Panc1 (cell line): ENCODE results near the gene KCNT1. TPM values are rescaled to one million over a fixed set of nuclear protein-coding genes. Genes with fewer than 3 reads are reported as not detected.

Experiments used
- ATAC-seq: fragments of 200-7000 bp; cut with Tn5 transposase; 2 replicates; pipeline ENCODE4 v1.9.1; 2020; ENCODE audit warnings: mild to moderate bottlenecking, moderate library complexity
- BruUV-seq: library from RNA; stranded (reverse); fragments of 400-500 nt; replicated peaks from 2 replicates; lab custom pipeline; 2021; lab: Mats Ljungman, UMichigan
- CTCF ChIA-PET: fragments of 300-600 bp; sonication (Branson Sonifier 250); formaldehyde crosslinking; loops from one replicate; lab custom pipeline; 2022; ENCODE audit warnings: antibody characterized with exemption; lab: Charles Lee
- POLR2A ChIA-PET: fragments of 300-600 bp; sonication (Branson Sonifier 250); formaldehyde crosslinking; loops from one replicate; lab custom pipeline; 2022; ENCODE audit warnings: antibody characterized with exemption; lab: Charles Lee
- DNase-seq: peaks from one replicate; pipeline ENCODE4 v3.0.0-alpha.2; 2010; ENCODE audit warnings: low read depth, low spot score
- H3K27ac ChIP-seq: 2 replicates; pipeline ENCODE4 v1.5.1; 2011; ENCODE audit warnings: mild to moderate bottlenecking, low read length, inconsistent platforms
- H3K27me3 ChIP-seq: fragments of 200-500 bp; sonication (Bioruptor generic); 2 replicates; pipeline ENCODE4 v1.6.0; 2014; ENCODE audit warnings: low read length, inconsistent platforms; ENCODE audit not compliant: control insufficient read depth, insufficient read depth
- H3K36me3 ChIP-seq: fragments of 200-500 bp; sonication (Bioruptor generic); 2 replicates; pipeline ENCODE4 v1.5.1; 2014; ENCODE audit warnings: inconsistent platforms, mild to moderate bottlenecking, low read length, moderate library complexity; ENCODE audit not compliant: control insufficient read depth, insufficient read depth
- H3K4me1 ChIP-seq: 2 replicates; pipeline ENCODE4 v1.5.1; 2011; ENCODE audit warnings: inconsistent platforms, mild to moderate bottlenecking, low read length, moderate library complexity; ENCODE audit not compliant: control insufficient read depth, insufficient read depth
- H3K4me3 ChIP-seq, 2 experiments: 2 replicates each; pipeline ENCODE4 v1.5.1; 2011 to 2012; ENCODE audit warnings: low read depth in 2 of 2, low read length in 2 of 2, mild to moderate bottlenecking in 2 of 2, inconsistent platforms in 1 of 2, moderate library complexity in 1 of 2
- H3K9me3 ChIP-seq: fragments of 200-500 bp; sonication (Bioruptor generic); 2 replicates; pipeline ENCODE4 v1.5.1; 2014; ENCODE audit warnings: low read depth, mild to moderate bottlenecking, inconsistent platforms, low read length, moderate library complexity; ENCODE audit not compliant: control insufficient read depth, insufficient read depth
- CTCF ChIP-seq: fragments of 450-650 bp; IDR thresholded peaks from 2 replicates; pipeline ENCODE4 v1.5.1; 2017; ENCODE audit warnings: mild to moderate bottlenecking
- POLR2AphosphoS5 ChIP-seq: IDR thresholded peaks from 2 replicates; pipeline ENCODE4 v1.6.1; 2012; ENCODE audit warnings: mild to moderate bottlenecking, low read depth, low read length, moderate library complexity
- SIN3A ChIP-seq: IDR thresholded peaks from 2 replicates; pipeline ENCODE4 v1.6.1; 2012; ENCODE audit warnings: low read depth, mild to moderate bottlenecking, low read length, moderate library complexity, borderline replicate concordance; ENCODE audit not compliant: insufficient read depth
- TCF7L2 ChIP-seq: IDR thresholded peaks from 2 replicates; pipeline ENCODE4 v1.6.1; 2011; ENCODE audit warnings: mild to moderate bottlenecking, low read depth, low read length, inconsistent platforms
- in situ Hi-C: cut with HindIII; loops from 2 replicates; pipeline ENCODE4 v1.10.0; 2016; ENCODE audit warnings: low sequenced_read_pairs, low pct_unique_long_range_greater_than_20kb
- intact Hi-C: fragments of 100-400 bp; cut with micrococcal nuclease; formaldehyde crosslinking; loops from one replicate; pipeline ENCODE4 v1.10.0; 2022; ENCODE audit not compliant: unreplicated experiment
- total RNA-seq: library from RNA; stranded (reverse); gene quantifications from one replicate; pipeline ENCODE4 v1.2.1, GENCODE V29; 2021; ENCODE audit not compliant: unreplicated experiment
- TF ChIP-seq, protein P1 (sequence below), 2 experiments: IDR thresholded peaks; 2 replicates each; pipeline ENCODE4 v1.6.1; 2011 to 2012; ENCODE audit warnings: low read depth in 2 of 2, control low read depth in 1 of 2, low read length in 1 of 2, mild to moderate bottlenecking in 1 of 2, moderate library complexity in 1 of 2; ENCODE audit not compliant: insufficient read depth in 1 of 2

Gene KCNT1
- total RNA-seq, 1 experiment from 2014 or later = not detected

DNA sequence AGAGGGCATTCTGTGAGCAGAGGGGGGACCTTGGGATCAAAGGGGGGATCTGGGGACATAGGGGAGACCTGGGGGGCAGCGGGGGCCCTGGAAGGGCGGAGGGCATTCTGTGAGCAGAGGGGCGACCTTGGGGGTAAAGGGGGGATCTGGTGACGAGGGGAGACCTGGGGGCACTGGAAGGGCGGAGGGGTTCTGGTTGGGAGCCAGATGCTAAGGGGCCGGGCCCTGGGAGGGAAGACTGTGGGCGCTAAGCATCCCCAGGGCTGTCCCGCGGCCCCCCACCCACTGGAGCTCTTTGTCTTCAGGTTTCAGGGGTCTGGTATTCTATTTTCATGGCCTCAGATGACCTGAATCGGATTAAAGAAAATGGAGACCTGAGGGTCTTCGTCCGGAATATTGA, 38.1 kb upstream of the KCNT1 start:
- CTCF ChIA-PET = no interaction called here
- no peaks in the 10 kb centered on the region for H3K36me3 ChIP-seq
- intact Hi-C loops (no loop called here), in situ Hi-C loops (no loop called here)
- H3K27ac ChIP-seq = no peak overlapping the region
- POLR2A ChIA-PET = no interaction called here
- no peak for ATAC-seq
- H3K9me3 ChIP-seq = no peaks in the 10 kb centered on the region
- no peak for DNase-seq
- TF ChIP-seq, protein P1, sequence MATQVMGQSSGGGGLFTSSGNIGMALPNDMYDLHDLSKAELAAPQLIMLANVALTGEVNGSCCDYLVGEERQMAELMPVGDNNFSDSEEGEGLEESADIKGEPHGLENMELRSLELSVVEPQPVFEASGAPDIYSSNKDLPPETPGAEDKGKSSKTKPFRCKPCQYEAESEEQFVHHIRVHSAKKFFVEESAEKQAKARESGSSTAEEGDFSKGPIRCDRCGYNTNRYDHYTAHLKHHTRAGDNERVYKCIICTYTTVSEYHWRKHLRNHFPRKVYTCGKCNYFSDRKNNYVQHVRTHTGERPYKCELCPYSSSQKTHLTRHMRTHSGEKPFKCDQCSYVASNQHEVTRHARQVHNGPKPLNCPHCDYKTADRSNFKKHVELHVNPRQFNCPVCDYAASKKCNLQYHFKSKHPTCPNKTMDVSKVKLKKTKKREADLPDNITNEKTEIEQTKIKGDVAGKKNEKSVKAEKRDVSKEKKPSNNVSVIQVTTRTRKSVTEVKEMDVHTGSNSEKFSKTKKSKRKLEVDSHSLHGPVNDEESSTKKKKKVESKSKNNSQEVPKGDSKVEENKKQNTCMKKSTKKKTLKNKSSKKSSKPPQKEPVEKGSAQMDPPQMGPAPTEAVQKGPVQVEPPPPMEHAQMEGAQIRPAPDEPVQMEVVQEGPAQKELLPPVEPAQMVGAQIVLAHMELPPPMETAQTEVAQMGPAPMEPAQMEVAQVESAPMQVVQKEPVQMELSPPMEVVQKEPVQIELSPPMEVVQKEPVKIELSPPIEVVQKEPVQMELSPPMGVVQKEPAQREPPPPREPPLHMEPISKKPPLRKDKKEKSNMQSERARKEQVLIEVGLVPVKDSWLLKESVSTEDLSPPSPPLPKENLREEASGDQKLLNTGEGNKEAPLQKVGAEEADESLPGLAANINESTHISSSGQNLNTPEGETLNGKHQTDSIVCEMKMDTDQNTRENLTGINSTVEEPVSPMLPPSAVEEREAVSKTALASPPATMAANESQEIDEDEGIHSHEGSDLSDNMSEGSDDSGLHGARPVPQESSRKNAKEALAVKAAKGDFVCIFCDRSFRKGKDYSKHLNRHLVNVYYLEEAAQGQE (IDR thresholded peaks at IDR 0.05; ENCODE audit: insufficient read depth in 1 of 2, low read depth in 2 of 2, low read length in 1 of 2) = no peak
- no peak for TF ChIP-seq TCF7L2
- no peak for TF ChIP-seq POLR2AphosphoS5
- no peak for TF ChIP-seq SIN3A
- no peak for TF ChIP-seq CTCF
- H3K27me3 ChIP-seq = no peaks in the 10 kb centered on the region
- no peaks in the 10 kb centered on the region for H3K4me1 ChIP-seq
- BruUV-seq = no TSS peak
- H3K4me3 ChIP-seq = no peak overlapping the region

- no peak for ATAC-seq
- no peak for DNase-seq
- H3K27me3 ChIP-seq = no peaks in the 10 kb centered on the region
- intact Hi-C loops (no loop called here), in situ Hi-C loops (no loop called here)
- CTCF ChIA-PET = no interaction called here
- no peaks in the 10 kb centered on the region for H3K36me3 ChIP-seq
- no TSS peak for BruUV-seq
- POLR2A ChIA-PET = no interaction called here
- H3K4me1 ChIP-seq = no peaks in the 10 kb centered on the region
- no peak overlapping the region for H3K27ac ChIP-seq
- H3K9me3 ChIP-seq = no peaks in the 10 kb centered on the region
- TF ChIP-seq SIN3A = no peak
- no peak for TF ChIP-seq TCF7L2
- TF ChIP-seq, protein P1 (IDR thresholded peaks at IDR 0.05; ENCODE audit: insufficient read depth in 1 of 2, low read depth in 2 of 2, low read length in 1 of 2) = no peak
- TF ChIP-seq CTCF = no peak
- TF ChIP-seq POLR2AphosphoS5 = no peak
- H3K4me3 ChIP-seq = no peak overlapping the region
Observed at GRCh38 chr9:135664266-135664665, 37.7 kb upstream of the KCNT1 start.
